Liver (tissue), 9 donors: ENCODE results near the gene DMXL2. TPM values are rescaled to one million over a fixed set of nuclear protein-coding genes. Genes with fewer than 3 reads are reported as not detected.

ENCODE experiments used
- DNase-seq: peaks from one replicate; pipeline ENCODE4 v3.0.0-alpha.2; 2017; ENCODE audit warnings: low spot score
- H3K27ac ChIP-seq, 2 donors: one replicate each; pipeline ENCODE4 v1.7.0; 2013; ENCODE audit warnings: inconsistent platforms in 2 of 2, low read length in 2 of 2, control low read depth in 1 of 2, low read depth in 1 of 2, mild to moderate bottlenecking in 1 of 2
- H3K27me3 ChIP-seq, 4 donors: one replicate each; pipeline versions ENCODE4 v1.6.1 to v1.7.0; 2013; ENCODE audit warnings: low read length in 3 of 4, inconsistent platforms in 1 of 4, mild to moderate bottlenecking in 1 of 4, moderate library complexity in 1 of 4; ENCODE audit not compliant: control insufficient read depth in 4 of 4, insufficient read depth in 4 of 4
- H3K36me3 ChIP-seq, 4 donors: one replicate each; pipeline versions ENCODE4 v1.6.1 to v1.7.0; 2013; ENCODE audit warnings: low read length in 3 of 4, mild to moderate bottlenecking in 3 of 4, low read depth in 1 of 4, moderate library complexity in 1 of 4; ENCODE audit not compliant: control insufficient read depth in 4 of 4, insufficient read depth in 3 of 4
- H3K4me1 ChIP-seq, 4 donors: one replicate each; pipeline versions ENCODE4 v1.6.1 to v1.7.0; 2013; ENCODE audit warnings: low read length in 3 of 4, mild to moderate bottlenecking in 3 of 4, moderate library complexity in 1 of 4; ENCODE audit not compliant: control insufficient read depth in 4 of 4, insufficient read depth in 4 of 4
- H3K4me3 ChIP-seq, 3 donors: one replicate each; pipeline versions ENCODE4 v1.6.1 to v1.7.0; 2013; ENCODE audit warnings: low read length in 3 of 3, control low read depth in 1 of 3, low read depth in 1 of 3, mild to moderate bottlenecking in 1 of 3
- H3K9ac ChIP-seq, 2 donors: one replicate each; pipeline ENCODE4 v1.7.0; 2013; ENCODE audit warnings: low read length in 2 of 2, mild to moderate bottlenecking in 2 of 2, moderate library complexity in 2 of 2, control low read depth in 1 of 2, low read depth in 1 of 2
- H3K9me3 ChIP-seq, 4 donors: one replicate each; pipeline versions ENCODE4 v1.6.1 to v1.7.0; 2013; ENCODE audit warnings: low read length in 3 of 4; ENCODE audit not compliant: control insufficient read depth in 4 of 4
- EGR1 ChIP-seq, 2 donors: IDR thresholded peaks; 2 replicates each; pipeline ENCODE4 v1.6.1; 2016 to 2018; ENCODE audit warnings: antibody characterized with exemption in 2 of 2, low read depth in 2 of 2
- FOXA1 ChIP-seq: IDR thresholded peaks from 2 replicates; pipeline ENCODE4 v1.6.1; 2016; ENCODE audit warnings: antibody characterized with exemption
- FOXA2 ChIP-seq: IDR thresholded peaks from 2 replicates; pipeline ENCODE4 v1.6.1; 2016; ENCODE audit warnings: antibody characterized with exemption
- GABPA ChIP-seq, 2 donors: IDR thresholded peaks in 1 of 2; conservative IDR thresholded peaks in 1 of 2; 2 replicates each; pipeline ENCODE4 v1.6.1; 2016; ENCODE audit warnings: antibody characterized with exemption in 2 of 2, mild to moderate bottlenecking in 1 of 2, moderate library complexity in 1 of 2
- HNF4A ChIP-seq, 2 donors: conservative IDR thresholded peaks; 2 replicates each; pipeline ENCODE4 v1.6.1; 2016; ENCODE audit warnings: antibody characterized with exemption in 2 of 2, mild to moderate bottlenecking in 2 of 2
- HNF4G ChIP-seq: IDR thresholded peaks from 2 replicates; pipeline ENCODE4 v1.6.1; 2016; ENCODE audit warnings: antibody characterized with exemption
- JUND ChIP-seq, 2 donors: IDR thresholded peaks; 2 replicates each; pipeline ENCODE4 v1.6.1; 2016; ENCODE audit warnings: antibody characterized with exemption in 2 of 2
- NR2F2 ChIP-seq: IDR thresholded peaks from 2 replicates; pipeline ENCODE4 v1.6.1; 2016; ENCODE audit warnings: antibody characterized with exemption
- RAD21 ChIP-seq, 2 donors: IDR thresholded peaks; 2 replicates each; pipeline ENCODE4 v1.6.1; 2016; ENCODE audit warnings: antibody characterized with exemption in 2 of 2, mild to moderate bottlenecking in 2 of 2
- RXRA ChIP-seq, 2 donors: IDR thresholded peaks; 2 replicates each; pipeline ENCODE4 v1.6.1; 2017 to 2018; ENCODE audit warnings: antibody characterized with exemption in 2 of 2, mild to moderate bottlenecking in 1 of 2
- SP1 ChIP-seq: IDR thresholded peaks from 2 replicates; pipeline ENCODE4 v1.6.1; 2018; ENCODE audit warnings: antibody characterized with exemption, mild to moderate bottlenecking
- TAF1 ChIP-seq: conservative IDR thresholded peaks from 2 replicates; pipeline ENCODE4 v1.6.1; 2016; ENCODE audit warnings: antibody characterized with exemption, mild to moderate bottlenecking
- polyA plus RNA-seq, 2 donors: library from polyadenylated mRNA; stranded (reverse) in 1 of 2; unstranded in 1 of 2; fragments of 200-250 nt in 1 of 2; fragments of >200 nt in 1 of 2; fragmentation: Nextera tagmentation in 1 of 2; extraction: Ambion mirVana in 1 of 2; gene quantifications; one replicate each; pipeline versions ENCODE4 v1.2.1 to v1.2.3, GENCODE V29; 2013 to 2015
- total RNA-seq, 2 donors: library from RNA; depleted of rRNA; stranded (reverse); fragments of >200 nt; gene quantifications; one replicate each; pipeline ENCODE4 v1.2.3, GENCODE V29; 2014
- TF ChIP-seq, protein P1 (sequence below): IDR thresholded peaks from 2 replicates; pipeline ENCODE4 v1.6.1; 2016; ENCODE audit warnings: antibody characterized with exemption
- TF ChIP-seq, protein P2 (sequence below): IDR thresholded peaks from 2 replicates; pipeline ENCODE4 v1.6.1; 2016; ENCODE audit warnings: antibody characterized with exemption, mild to moderate bottlenecking
- TF ChIP-seq, protein P3 (sequence below): IDR thresholded peaks from 2 replicates; pipeline ENCODE4 v1.6.1; 2016; ENCODE audit warnings: antibody characterized with exemption
- TF ChIP-seq, protein P4 (sequence below): fragments of 150-350 bp; IDR thresholded peaks from 2 replicates; pipeline ENCODE4 v1.5.1; 2017; ENCODE audit warnings: improper control_type of control experiment, low read depth, low read length; ENCODE audit not compliant: missing input control
- TF ChIP-seq, protein P5 (sequence below): IDR thresholded peaks from 2 replicates; pipeline ENCODE4 v1.6.1; 2016; ENCODE audit warnings: antibody characterized with exemption
- donor health status: healthy.
- donor health status: healthy.
- donor health status: healthy.
- donor health status: healthy.
- donor health status: healthy.

The DMXL2 gene
- total and polyA plus RNA-seq, 4 donors: 3.4 to 58.5 (median 17.6) TPM

DNA sequence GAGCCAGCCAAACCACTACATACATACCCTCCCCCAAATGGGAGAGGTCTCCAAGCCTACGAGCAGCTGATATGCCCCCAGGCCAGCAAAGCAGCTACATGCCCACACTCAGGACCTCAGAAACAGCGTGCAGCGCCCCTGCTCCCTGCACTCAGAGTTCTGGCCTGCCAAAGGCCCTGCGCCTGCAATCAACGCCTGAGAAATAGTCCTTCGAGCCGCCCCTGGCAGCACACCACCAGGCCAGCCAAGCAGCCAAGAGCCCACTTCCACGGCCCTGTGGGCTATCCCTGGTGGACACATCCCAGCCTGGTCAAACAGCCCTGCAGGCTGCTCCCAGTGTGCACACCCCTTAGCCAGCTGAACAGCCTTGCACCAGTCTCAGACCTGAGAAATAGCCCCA is 139.1 kb downstream of the DMXL2 start (continued):
- TF ChIP-seq, protein P1, sequence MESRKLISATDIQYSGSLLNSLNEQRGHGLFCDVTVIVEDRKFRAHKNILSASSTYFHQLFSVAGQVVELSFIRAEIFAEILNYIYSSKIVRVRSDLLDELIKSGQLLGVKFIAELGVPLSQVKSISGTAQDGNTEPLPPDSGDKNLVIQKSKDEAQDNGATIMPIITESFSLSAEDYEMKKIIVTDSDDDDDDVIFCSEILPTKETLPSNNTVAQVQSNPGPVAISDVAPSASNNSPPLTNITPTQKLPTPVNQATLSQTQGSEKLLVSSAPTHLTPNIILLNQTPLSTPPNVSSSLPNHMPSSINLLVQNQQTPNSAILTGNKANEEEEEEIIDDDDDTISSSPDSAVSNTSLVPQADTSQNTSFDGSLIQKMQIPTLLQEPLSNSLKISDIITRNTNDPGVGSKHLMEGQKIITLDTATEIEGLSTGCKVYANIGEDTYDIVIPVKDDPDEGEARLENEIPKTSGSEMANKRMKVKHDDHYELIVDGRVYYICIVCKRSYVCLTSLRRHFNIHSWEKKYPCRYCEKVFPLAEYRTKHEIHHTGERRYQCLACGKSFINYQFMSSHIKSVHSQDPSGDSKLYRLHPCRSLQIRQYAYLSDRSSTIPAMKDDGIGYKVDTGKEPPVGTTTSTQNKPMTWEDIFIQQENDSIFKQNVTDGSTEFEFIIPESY: no peak

DNA sequence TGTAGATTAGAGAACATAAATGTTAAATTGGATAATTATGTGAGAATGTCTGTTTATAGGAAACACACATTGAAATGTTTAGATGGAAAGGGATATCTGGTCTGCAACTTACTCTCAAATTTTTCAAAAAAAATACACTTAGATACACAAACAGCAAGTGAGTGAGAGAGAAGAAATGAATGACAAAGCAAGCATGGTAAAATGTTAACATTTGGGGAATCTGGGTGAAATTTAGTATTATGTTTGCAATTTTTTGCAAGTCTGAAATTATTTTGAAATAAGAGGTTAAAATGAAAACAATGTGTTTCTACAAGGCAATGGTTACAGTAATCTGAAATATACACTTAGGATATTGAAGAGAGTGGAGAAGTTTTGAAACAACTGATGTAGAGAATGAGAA is 146.8 kb downstream of the DMXL2 start:
- TF ChIP-seq, protein P2, sequence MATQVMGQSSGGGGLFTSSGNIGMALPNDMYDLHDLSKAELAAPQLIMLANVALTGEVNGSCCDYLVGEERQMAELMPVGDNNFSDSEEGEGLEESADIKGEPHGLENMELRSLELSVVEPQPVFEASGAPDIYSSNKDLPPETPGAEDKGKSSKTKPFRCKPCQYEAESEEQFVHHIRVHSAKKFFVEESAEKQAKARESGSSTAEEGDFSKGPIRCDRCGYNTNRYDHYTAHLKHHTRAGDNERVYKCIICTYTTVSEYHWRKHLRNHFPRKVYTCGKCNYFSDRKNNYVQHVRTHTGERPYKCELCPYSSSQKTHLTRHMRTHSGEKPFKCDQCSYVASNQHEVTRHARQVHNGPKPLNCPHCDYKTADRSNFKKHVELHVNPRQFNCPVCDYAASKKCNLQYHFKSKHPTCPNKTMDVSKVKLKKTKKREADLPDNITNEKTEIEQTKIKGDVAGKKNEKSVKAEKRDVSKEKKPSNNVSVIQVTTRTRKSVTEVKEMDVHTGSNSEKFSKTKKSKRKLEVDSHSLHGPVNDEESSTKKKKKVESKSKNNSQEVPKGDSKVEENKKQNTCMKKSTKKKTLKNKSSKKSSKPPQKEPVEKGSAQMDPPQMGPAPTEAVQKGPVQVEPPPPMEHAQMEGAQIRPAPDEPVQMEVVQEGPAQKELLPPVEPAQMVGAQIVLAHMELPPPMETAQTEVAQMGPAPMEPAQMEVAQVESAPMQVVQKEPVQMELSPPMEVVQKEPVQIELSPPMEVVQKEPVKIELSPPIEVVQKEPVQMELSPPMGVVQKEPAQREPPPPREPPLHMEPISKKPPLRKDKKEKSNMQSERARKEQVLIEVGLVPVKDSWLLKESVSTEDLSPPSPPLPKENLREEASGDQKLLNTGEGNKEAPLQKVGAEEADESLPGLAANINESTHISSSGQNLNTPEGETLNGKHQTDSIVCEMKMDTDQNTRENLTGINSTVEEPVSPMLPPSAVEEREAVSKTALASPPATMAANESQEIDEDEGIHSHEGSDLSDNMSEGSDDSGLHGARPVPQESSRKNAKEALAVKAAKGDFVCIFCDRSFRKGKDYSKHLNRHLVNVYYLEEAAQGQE: no peak
- TF ChIP-seq HNF4A (conservative IDR thresholded peaks at IDR 0.05): no peak
- no peak for TF ChIP-seq GABPA (IDR thresholded peaks at IDR 0.05 in 1 of 2, conservative IDR thresholded peaks at IDR 0.05 in 1 of 2)
- TF ChIP-seq, protein P1: no peak
- no peak for TF ChIP-seq JUND (IDR thresholded peaks at IDR 0.05)
- TF ChIP-seq FOXA2: no peak
- TF ChIP-seq, protein P3, sequence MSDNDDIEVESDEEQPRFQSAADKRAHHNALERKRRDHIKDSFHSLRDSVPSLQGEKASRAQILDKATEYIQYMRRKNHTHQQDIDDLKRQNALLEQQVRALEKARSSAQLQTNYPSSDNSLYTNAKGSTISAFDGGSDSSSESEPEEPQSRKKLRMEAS: no peak
- TF ChIP-seq, protein P4, sequence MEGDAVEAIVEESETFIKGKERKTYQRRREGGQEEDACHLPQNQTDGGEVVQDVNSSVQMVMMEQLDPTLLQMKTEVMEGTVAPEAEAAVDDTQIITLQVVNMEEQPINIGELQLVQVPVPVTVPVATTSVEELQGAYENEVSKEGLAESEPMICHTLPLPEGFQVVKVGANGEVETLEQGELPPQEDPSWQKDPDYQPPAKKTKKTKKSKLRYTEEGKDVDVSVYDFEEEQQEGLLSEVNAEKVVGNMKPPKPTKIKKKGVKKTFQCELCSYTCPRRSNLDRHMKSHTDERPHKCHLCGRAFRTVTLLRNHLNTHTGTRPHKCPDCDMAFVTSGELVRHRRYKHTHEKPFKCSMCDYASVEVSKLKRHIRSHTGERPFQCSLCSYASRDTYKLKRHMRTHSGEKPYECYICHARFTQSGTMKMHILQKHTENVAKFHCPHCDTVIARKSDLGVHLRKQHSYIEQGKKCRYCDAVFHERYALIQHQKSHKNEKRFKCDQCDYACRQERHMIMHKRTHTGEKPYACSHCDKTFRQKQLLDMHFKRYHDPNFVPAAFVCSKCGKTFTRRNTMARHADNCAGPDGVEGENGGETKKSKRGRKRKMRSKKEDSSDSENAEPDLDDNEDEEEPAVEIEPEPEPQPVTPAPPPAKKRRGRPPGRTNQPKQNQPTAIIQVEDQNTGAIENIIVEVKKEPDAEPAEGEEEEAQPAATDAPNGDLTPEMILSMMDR: no peak
- no peak for TF ChIP-seq FOXA1
- TF ChIP-seq NR2F2: no peak
- no peak for TF ChIP-seq TAF1
- no peak for TF ChIP-seq HNF4G
- TF ChIP-seq, protein P5, sequence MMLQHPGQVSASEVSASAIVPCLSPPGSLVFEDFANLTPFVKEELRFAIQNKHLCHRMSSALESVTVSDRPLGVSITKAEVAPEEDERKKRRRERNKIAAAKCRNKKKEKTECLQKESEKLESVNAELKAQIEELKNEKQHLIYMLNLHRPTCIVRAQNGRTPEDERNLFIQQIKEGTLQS: no peak
- TF ChIP-seq RAD21 (IDR thresholded peaks at IDR 0.05): no peak
- no peak for TF ChIP-seq RXRA (IDR thresholded peaks at IDR 0.05)
- no peak for TF ChIP-seq EGR1 (IDR thresholded peaks at IDR 0.05; ENCODE audit: low read depth in 2 of 2)
- TF ChIP-seq SP1: no peak
- no peak overlapping the region for H3K27ac ChIP-seq
- no peak overlapping the region for H3K4me3 ChIP-seq
- H3K9ac ChIP-seq: no peak overlapping the region
- no peak for DNase-seq
- H3K36me3 ChIP-seq: peaks cover 0 to 9% (median 3%) of the 10 kb centered on the region in 4 donors
- H3K9me3 ChIP-seq: no peaks in the 10 kb centered on the region
- H3K4me1 ChIP-seq: no peaks in the 10 kb centered on the region
- no peaks in the 10 kb centered on the region for H3K27me3 ChIP-seq
